MCF 10A (cell line): Measurements from ENCODE around the gene MMP23B. TPM values are rescaled to one million over a fixed set of nuclear protein-coding genes. Genes with fewer than 3 reads are reported as not detected.

Experiments
- BruUV-seq: library from RNA; stranded (reverse); fragments of 400-500 nt; replicated peaks from 2 replicates; lab custom pipeline; 2021; lab: Mats Ljungman, UMichigan
- CTCF ChIA-PET: fragments of 300-600 bp; sonication (Branson Sonifier 250); formaldehyde crosslinking; extraction: SDS; loops from one replicate; lab custom pipeline; 2021; ENCODE audit warnings: antibody characterized with exemption, inconsistent platforms; lab: Yijun Ruan, JAX
- POLR2A ChIA-PET: fragments of 300-600, 350-650 bp; sonication (Branson Sonifier 250); formaldehyde crosslinking; extraction: SDS; loops from one replicate; lab custom pipeline; 2020; ENCODE audit warnings: antibody characterized with exemption, inconsistent platforms; lab: Yijun Ruan, JAX
- DNase-seq: peaks from one replicate; pipeline ENCODE4 v3.0.0-alpha.2; 2018; ENCODE audit not compliant: unreplicated experiment
- H3K27ac Mint-ChIP-seq: one replicate; pipeline ENCODE4 v1.8.0; 2022; ENCODE audit warnings: mild to moderate bottlenecking, low read depth, mixed read lengths; ENCODE audit not compliant: unreplicated experiment
- H3K27me3 Mint-ChIP-seq: one replicate; pipeline ENCODE4 v1.8.0; 2022; ENCODE audit warnings: mixed read lengths; ENCODE audit not compliant: insufficient read depth, unreplicated experiment
- H3K36me3 Mint-ChIP-seq: one replicate; pipeline ENCODE4 v1.8.0; 2022; ENCODE audit warnings: mild to moderate bottlenecking, moderate library complexity, mixed read lengths; ENCODE audit not compliant: insufficient read depth, unreplicated experiment
- H3K4me1 Mint-ChIP-seq: one replicate; pipeline ENCODE4 v1.8.0; 2022; ENCODE audit warnings: mixed read lengths; ENCODE audit not compliant: insufficient read depth, unreplicated experiment
- H3K4me3 Mint-ChIP-seq: one replicate; pipeline ENCODE4 v1.8.0; 2022; ENCODE audit warnings: mild to moderate bottlenecking, moderate library complexity, mixed read lengths; ENCODE audit not compliant: unreplicated experiment
- H3K9me3 Mint-ChIP-seq: one replicate; pipeline ENCODE4 v1.8.0; 2022; ENCODE audit warnings: mixed read lengths; ENCODE audit not compliant: unreplicated experiment
- CTCF ChIP-seq: fragments of 200-600 bp; IDR thresholded peaks from one replicate; pipeline ENCODE4 v1.8.0; 2022; ENCODE audit warnings: antibody characterized with exemption, mild to moderate bottlenecking; ENCODE audit not compliant: unreplicated experiment
- intact Hi-C: fragments of 100-400 bp; cut with micrococcal nuclease; formaldehyde crosslinking; loops from 2 replicates; pipeline ENCODE4 v1.14.1; 2022
- total RNA-seq: library from RNA; stranded (reverse); gene quantifications from 2 replicates; pipeline ENCODE4 v1.2.3, GENCODE V29; 2022

Gene MMP23B
- total RNA-seq, 1 experiment from 2014 or later, result 1.7 TPM

DNA sequence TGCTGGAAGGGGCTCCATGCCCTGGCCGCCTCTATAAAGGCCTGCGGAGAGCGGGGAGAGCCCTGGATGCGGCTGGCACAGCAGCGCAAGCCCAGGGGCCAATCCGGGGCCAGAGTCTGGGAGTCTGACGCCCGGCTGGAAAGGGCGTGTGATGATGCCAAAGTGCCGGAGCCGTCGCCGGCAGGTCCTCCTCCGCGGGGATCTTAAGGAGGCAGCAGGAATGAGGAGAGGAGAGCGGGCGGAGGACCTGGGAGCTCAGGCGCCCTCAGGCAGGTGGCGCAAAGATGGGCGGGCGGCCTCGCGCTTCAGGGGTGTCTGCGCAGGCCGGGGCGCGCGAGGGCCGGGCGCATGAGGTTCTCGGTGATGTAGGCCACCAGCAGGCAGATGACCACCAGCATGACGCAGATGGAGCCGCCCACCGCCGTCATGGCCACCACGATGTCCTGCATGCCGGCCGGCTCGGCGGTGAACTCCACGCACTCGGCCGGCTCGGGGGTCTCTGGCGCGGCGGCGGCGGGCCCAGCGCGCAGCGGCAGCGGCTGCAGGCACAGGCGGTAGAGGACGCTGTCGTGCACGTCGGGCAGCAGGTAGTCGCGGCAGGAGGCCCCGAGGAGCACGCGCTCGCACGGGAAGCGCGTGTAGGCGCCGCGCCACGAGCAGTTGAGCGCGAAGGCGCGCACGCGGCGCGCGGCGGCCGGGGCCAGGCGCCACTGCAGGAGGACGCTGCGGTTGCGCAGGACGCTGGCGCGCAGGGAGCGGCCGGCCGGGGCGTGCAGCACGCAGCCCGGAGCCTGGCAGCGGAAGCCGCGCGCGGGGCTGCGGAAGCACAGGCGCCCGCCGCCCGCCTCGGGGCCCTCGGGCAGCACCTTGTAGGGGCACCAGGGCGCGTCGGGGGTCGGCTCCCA lies 32.7 kb upstream of the MMP23B start:
- Mint-ChIP-seq H3K27me3 (no peaks in the 10 kb centered on the region), H3K4me3 (peak overlapping the region; percentile 62), H3K9me3 (no peaks in the 10 kb centered on the region), H3K4me1 (no peaks in the 10 kb centered on the region), H3K36me3 (no peaks in the 10 kb centered on the region), H3K27ac (no peak overlapping the region)
- TF ChIP-seq CTCF, result no peak
- ChIA-PET POLR2A (no interaction called here), CTCF (interaction anchor here (0.5 kb wide), 1 partner anchor 9 kb away, joined by 4 read pairs; no protein-coding TSS in a partner anchor)
- intact Hi-C loops, result no loop called here
- BruUV-seq, result no TSS peak
- DNase-seq, result no peak

DNA sequence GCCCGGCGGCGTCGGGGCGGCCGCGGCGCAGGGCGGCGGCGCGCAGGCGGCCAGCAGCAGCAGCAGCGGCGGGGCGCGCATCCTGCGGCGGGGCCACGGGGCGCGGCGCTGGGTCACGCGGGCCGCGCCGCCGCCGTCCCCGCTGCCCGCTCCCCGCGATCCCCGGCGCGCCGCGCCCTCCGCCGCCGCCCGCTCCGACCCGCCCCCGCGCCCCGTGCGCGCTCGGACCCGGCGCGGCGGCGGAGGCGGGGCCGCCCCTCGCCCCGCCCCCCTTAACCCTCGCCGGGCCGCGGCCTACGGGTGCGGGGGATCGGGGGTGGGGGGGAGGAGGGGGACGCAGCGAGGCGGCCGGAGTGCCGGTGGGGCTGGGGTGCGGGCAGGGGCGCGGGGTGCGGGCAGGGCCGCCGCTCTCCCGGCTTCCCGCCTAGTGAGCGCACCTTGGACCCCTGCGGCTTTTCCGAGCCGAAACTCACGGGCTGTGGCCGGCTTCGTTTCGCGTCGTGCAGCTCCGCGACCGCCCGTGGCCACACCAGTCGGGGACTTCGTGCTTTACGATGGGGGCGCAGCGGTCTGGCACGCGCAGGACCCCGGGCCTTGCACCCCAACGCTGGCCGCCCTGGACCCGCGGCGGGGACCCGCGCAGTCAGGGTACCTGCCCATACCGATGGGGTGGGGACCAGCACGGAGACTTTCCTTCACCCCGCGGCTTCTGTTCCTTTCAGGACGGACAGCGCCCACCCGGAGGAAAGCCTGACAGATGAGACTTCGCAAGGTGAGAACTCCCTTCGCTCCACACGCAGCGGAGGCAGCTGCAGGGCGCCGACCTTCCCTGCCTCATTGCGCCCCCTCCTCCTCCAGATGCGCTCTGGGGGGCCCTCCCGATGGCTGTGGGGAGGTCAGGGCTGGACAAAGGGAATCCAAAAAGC lies 31.8 kb upstream of the MMP23B start, which contains the start of gene FNDC10:
FNDC10 (minus strand) TSS at position 201 of the 926 bp plus-strand sequence; CDS start at position 81, 120 bp downstream.
- no peak for DNase-seq
- Mint-ChIP-seq H3K27me3 (no peaks in the 10 kb centered on the region), H3K4me1 (no peaks in the 10 kb centered on the region), H3K36me3 (no peaks in the 10 kb centered on the region), H3K27ac (no peak within 1 kb of the TSS), H3K9me3 (no peaks in the 10 kb centered on the region), H3K4me3 (peak within 1 kb of the TSS; percentile 63)
- ChIA-PET CTCF (no interaction called here), POLR2A (no interaction called here)
- no peak for TF ChIP-seq CTCF
- no TSS peak for BruUV-seq
- intact Hi-C loops, result no loop called here

DNA sequence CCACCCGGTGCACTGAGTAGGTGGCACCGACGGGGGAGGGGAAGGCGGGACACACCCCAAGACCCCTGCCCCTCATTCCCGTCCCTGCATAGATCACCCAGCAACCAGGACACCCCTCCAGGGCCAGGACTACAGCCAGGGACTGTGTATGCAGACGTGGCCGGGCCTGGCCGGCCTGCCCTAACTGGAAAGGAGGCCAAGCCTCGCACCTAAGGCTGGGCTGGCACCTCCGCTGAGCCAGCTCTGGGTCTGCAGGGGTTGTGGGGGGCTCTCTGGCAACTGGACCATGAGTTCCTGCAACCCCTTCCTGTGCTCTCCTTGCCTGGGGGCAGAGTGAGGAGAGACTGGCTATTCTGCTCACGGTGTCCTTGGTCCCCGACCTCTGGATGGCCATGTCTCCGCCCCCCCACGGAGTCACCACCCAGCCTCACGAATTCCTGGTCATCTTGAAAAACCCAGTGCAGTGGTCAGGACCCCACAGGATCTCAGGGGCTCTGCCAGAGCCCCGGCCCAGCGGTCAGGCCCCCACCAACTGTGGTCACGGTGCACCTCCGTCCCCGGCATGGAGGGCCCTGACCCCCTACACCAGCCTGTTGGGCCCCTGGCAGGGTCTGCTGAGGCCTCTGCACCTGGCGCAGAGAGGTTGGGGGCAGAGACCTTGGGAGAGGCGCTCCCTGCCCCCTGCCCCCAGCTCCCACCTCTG lies 31.0 kb upstream of the MMP23B start:
- Mint-ChIP-seq H3K4me3 (peak overlapping the region; percentile 63), H3K4me1 (no peaks in the 10 kb centered on the region), H3K36me3 (no peaks in the 10 kb centered on the region), H3K27me3 (no peaks in the 10 kb centered on the region), H3K27ac (no peak overlapping the region), H3K9me3 (no peaks in the 10 kb centered on the region)
- no peak for DNase-seq
- POLR2A ChIA-PET, result interaction anchor here (2.0 kb wide), 1 partner anchor 13 kb away, joined by 6 read pairs; no protein-coding TSS in a partner anchor
- BruUV-seq, result no TSS peak
- no peak for TF ChIP-seq CTCF
- intact Hi-C loops, result no loop called here
- CTCF ChIA-PET, result no interaction called here
